GM12801 (cell line): Measurements from ENCODE around the gene RAC3.

Source experiments
- CTCF ChIP-seq: IDR thresholded peaks from one replicate; pipeline ENCODE4 v1.5.1; 2011; ENCODE audit warnings: control low read depth; ENCODE audit not compliant: insufficient read length; ENCODE audit errors: extremely low read depth

Gene RAC3

GRCh38 chr17:81990836-81991683, 40.4 kb upstream of the RAC3 start:
- TF ChIP-seq CTCF: no peak

- TF ChIP-seq CTCF: no peak
Measured at GRCh38 chr17:81991684-81992305, 39.7 kb upstream of the RAC3 start.

GRCh38 chr17:81992306-81993102, 39.0 kb upstream of the RAC3 start:
- TF ChIP-seq CTCF: no peak

- TF ChIP-seq CTCF: no peak
Measured at GRCh38 chr17:81993729-81994592, 37.5 kb upstream of the RAC3 start.

- TF ChIP-seq CTCF: no peak
Measured at GRCh38 chr17:81994593-81995462, 36.6 kb upstream of the RAC3 start.

- TF ChIP-seq CTCF: no peak
Measured at GRCh38 chr17:81995463-81996231, 35.8 kb upstream of the RAC3 start.
